GM19452 (cell line): ENCODE results near the gene TIAM1.

ENCODE experiments used
- ATAC-seq: cut with Tn5 transposase; IDR thresholded peaks from one replicate; pipeline ENCODE4 v1.9.1; 2021; ENCODE audit not compliant: unreplicated experiment

Gene TIAM1

DNA sequence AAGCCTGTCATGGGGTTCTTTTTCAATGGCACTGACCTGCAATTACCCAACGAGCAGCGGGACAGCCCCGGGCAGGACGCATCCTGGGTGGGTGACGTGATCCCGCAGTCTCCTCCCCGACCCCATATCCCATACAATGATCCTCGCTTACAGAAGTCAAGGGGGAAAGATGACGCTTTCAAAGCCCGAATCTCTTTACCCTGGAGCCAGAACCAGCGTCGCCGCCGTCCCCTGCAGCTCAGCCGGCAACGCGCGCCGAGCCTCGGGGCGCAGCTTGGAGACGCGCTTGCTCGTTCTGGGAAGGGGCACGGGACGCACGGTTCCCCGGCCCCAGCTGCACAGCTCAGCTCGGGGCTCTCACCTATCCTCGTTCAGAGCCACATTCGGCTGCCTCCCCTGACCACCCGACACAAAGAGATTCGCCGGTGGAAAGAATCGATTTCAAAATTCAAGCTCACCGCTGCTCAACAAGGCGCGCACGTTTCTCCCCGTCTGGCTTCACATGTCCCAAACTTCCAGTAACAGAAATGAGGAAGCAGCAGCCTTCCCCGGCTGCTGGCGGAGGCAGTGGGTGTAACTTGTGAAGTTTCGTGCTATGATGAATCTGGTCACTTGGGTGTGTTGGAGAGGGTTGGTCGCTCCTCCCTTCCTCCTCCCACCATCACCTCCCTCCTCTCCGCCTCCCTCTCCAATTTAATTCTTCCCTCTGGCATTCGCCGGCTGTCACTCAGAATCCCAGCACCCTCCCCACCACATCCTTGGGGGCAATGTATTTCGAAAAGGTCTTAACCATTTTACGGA is at the start of gene TIAM1:
TSS of gene TIAM1 (minus strand) at position 582 of the 801 bp plus-strand sequence. CDS start 77,289 bp downstream, outside the sequence.
- ATAC-seq = no peak

- no peak for ATAC-seq
Observed at GRCh38 chr21:31387560-31388186, 43.6 kb upstream of the TIAM1 start.

DNA sequence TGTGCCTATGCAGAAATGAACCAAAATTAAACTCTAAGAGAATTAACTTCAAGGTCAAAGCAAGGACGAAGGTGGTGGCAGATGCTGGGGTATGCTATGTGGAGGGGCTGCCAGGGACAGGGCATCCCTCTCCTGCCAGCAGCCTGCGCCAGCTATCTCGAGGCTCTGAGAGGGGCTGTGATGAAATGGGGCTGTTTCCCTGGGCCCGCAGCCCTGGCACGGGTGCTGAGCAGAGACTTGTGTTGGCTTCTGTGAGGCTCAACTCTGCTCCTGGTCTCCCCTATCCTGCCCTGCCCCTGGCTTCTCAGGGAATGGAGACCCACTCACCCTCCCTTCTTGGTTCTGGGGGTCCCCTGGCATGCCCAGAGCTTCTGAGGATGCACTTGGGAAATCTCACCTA is 41.9 kb upstream of the TIAM1 start:
- ATAC-seq = no peak

DNA sequence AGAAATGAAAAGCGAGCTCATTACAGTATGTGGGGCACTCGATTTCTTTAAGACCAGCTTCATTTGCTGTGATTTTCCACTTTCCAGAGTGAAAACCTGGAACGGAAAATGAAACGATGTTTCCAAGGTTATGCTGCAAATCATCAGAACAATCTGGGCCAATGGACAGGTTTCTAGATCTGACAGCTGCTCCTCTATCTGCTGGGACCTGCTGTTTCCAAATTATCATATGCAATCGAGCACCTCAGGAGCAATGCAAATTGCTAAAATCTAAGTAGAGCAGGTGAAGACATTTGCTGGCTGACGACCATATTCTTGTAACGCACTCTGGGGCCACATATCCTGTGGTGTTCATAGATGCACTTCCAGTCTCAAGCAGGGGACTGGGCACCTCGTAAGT is 39.7 kb upstream of the TIAM1 start:
- ATAC-seq = no peak

DNA sequence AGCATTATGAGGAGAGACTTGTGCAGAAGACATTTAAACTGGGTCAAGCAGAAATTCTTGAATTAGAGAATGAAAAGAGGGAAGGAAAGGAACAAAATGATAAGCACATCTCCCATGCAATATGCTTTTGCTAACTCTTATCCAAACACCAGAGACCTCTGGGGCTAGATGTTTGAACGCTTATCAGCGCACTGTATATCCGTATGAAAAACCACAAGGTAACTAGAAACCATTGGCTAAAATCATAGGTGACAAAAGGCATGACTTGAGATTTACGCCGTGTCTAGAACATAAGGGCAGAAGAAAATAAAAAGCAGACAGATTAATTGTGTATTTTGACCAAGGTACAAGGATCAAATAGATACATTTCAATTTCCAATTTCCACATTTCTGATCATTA is 38.0 kb upstream of the TIAM1 start:
- no peak for ATAC-seq

DNA sequence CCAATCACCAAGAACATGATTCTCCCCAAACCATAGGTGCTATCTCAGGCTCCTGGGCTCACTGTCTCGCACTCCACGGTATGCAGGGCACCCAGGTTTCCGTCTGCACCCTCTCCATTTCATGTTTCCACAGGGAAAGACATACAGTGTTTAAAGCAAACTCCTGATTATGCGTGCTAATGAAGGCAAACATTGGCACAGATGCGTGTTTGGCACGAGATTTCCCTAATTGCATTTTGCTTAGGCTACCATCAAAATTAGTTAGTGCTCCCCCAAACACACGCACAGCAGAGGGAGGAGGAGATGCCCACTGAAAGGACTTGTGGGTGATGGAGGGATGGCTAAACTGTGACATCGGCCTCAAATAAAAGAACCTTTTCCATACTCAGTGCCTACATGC is 32.2 kb upstream of the TIAM1 start:
- no peak for ATAC-seq

DNA sequence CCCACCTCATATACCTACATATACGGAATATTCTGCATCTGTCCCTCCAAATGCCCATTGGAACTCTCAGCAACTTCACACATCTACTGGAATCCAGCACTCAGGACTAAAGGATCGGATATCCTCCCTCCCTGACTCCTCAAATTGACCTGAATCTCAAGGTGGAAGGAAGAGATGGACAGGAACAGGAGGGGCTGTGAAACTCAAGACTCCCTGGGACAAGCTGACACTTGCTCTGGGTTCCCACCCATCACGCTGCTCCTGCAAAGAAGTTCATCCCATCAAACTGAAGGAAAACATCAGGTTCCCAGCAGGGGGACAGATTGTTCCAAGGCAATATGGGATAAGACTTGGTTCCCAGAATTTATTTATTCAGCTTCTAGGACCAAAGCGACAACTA is 30.3 kb upstream of the TIAM1 start:
- ATAC-seq = no peak

DNA sequence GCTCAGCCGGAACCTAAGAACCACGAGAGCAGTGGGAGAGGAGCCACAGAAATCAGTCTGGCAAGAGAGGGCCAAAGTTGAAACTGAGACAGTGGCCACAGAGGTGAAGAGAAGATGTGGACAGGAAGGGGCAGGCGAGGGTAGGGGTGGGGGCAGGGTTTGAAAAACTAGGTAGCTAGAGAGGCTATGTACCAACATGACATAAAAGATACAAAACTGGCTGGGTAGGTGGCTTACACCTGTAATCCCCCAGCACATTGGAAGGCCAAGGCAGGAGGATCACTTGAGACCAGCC is 28.4 kb upstream of the TIAM1 start:
- ATAC-seq = no peak

- ATAC-seq = no peak
Observed at GRCh38 chr21:31371715-31372470, 27.8 kb upstream of the TIAM1 start.

DNA sequence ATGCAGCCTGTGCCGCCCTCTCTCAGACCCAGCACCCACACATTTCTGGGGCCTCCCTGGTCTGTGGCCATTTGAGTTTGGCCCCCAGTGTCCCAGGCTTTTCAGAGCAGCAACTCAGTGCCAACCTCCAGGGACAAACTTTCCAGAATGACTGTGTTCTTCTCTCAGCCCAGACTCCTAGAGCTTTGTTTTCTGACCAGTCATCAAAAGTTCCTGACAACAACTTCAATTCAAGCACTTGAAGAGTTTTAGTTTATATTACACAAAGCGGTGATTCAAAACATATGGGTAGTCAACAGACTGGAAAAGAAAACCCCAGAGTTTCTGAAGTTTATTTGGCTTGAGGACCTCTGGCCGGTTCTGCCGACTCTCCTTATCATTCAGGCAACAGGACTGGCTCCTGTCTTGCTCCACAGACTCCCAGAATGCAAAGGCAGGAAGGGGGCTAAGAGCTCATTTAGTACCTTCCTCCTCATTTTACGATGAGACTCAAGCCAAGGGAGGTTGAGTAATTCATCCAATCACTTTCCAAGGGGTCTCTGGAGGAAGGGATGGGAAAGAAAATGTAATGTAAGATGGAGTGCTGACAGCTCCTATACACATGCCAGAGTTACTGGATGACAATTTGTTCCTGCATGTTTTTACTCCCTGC is 27.0 kb upstream of the TIAM1 start:
- no peak for ATAC-seq

GRCh38 chr21:31370281-31370892 is 26.3 kb upstream of the TIAM1 start:
- ATAC-seq = no peak

DNA sequence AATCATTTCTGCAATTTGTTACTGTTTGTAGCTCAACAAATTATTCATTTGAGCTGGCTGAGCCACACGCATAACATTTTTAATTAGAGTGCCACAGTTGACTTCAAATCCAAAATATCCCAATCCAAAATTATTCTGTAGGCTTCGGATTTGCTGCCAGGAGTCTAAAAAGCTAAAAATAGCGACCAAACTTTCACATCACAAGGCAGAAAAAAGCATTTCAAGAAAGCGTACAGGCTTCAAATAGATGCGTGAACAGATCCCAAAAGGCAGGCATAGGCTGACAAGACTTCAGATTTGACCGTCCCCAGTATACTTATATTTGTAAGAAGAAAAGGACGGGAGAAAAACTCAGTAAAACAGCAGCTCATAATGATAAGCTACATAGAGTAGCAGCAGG is 24.3 kb upstream of the TIAM1 start:
- no peak for ATAC-seq

DNA sequence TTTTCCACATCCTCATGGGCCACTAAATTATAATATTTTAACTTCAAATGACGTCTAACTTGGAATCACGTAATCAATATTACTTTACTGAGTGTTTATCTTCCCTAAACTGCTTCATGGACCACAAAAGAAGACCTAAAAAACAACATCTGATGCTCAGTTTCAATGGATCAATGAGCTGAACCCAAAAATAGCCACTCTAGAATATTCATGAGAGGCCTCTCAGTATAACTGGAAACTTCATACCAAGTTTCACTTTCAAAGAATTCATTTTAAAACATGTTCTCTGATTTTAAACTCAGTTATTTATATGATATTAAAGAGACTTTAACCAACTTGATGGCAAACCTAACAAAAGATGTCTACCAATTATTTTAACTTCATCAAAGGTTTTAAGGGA is 23.7 kb upstream of the TIAM1 start:
- ATAC-seq = no peak

DNA sequence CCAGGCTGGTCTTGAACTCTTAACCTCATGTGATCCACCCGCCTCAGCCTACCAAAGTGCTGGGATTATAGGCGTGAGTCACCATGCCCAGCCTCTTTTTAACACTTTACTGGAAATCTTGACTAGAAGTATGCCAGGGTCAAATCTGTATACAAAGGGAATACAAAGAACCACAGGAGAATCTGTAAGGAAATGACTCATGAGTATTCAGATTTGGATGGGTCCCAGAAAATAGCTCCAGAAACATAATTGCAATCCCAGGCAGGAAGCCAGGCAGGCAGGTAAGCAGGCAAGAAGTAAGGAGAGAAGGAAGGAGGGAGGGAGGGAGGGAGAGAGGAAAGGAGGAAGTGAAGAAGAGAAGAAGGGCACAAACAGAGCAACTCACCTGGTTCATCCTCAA is 22.8 kb upstream of the TIAM1 start:
- ATAC-seq = no peak

- ATAC-seq = no peak
Observed at GRCh38 chr21:31364253-31364945, 20.3 kb upstream of the TIAM1 start.

- ATAC-seq = no peak
Observed at GRCh38 chr21:31363720-31364119, 19.7 kb upstream of the TIAM1 start.

GRCh38 chr21:31360717-31361116 is 16.7 kb upstream of the TIAM1 start:
- ATAC-seq = no peak

GRCh38 chr21:31358158-31358557 is 14.1 kb upstream of the TIAM1 start:
- no peak for ATAC-seq

DNA sequence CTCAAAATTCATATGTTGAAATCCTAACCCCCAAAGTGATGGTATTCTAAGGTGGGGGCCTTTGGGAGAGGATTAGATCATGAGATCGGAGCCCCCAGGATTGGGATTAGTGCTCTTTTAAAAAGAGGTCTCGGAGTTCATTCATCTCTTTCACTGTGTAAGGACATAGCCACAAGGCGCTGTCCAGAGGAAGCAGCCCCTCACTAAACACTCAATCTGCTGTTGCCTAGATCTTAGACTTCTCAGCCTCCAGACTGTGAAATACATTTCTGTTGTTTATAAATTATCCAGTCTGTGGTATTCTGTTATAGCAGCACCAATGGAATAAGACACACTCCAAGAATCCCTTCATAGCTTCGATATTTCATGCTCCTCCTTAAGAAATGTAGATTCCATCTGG is 12.4 kb upstream of the TIAM1 start:
- ATAC-seq = no peak

DNA sequence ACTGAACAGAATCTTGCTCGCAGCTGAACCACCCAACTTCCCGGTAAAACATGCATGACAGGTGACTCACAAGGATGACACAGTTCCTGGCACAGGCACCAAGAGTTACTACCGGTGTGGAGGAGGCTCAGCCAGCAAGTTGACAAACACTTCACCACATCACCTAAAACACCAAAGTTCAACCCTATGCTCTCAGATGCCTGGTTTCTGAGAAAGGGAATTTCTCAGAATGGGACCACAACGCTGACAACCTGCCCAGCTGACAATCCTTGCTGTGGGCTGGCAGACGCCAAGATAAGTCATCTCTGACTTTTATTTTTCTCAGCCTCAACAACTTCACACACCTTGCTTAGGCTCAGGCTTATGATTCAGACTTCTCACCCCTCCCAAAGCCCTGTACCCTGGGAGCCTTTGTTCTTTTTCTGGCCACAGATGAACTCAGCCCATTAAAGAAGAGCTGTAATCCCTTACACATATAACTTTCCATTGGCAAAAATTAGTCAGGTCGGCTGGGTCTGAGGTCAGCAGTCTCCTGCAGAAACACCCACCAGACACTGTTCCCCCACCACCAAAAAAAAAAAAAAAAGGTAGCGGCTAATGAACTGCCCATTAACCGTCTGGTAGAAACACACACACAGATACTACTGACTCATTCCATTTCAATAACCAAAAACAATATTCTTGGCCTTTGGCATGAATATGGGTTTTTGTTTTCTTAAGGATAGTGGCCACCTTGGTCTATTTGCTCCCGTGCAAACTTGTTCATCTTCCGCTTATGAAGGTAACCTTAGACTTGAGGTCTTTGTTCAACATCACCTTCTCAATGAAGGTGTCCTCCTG is 10.8 kb upstream of the TIAM1 start:
- no peak for ATAC-seq
